HG03571 (cell line): ENCODE measurements around the gene PLA2G2E.
"Not testable (repeated sequence)": the region's sequence is repeated elsewhere in the genome, so short reads cannot be mapped to it uniquely, and the experiment has no call there.

Source experiments
- ATAC-seq: cut with Tn5 transposase; IDR thresholded peaks from one replicate; pipeline ENCODE4 v1.9.1; 2021; ENCODE audit not compliant: unreplicated experiment

Gene PLA2G2E

DNA sequence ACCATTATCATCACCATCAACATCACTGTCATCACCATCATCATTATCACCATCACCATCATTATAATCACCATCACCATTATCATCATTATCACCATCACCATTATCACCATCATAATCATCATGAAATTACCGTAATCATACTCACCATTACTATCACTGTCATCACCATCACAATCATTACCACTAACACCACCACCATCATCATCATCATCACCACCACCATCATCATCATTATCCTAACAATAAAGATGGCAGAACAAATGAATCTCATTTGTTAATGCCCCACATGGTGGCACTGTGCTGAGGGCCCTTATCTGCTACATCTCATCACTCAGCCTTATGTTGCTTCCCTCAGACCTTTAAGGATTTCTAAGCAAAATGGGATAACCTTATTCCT lies 9.4 kb upstream of the PLA2G2E start:
- ATAC-seq: no peak

DNA sequence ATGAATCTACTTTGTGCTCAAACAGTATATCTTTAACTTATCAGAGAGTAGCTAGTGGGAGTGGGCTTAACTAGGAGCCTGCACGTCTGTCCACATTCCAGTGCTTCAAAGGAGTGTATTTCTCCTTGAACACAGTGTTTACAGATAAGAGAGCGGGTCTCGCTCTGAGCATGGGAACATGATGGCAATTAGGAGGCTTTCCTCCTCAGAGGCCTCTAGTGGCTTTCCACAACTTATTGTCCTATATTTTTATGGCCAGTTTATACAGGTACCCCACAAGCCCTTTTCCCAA lies 3.7 kb upstream of the PLA2G2E start:
- not testable (repeated sequence) for ATAC-seq

DNA sequence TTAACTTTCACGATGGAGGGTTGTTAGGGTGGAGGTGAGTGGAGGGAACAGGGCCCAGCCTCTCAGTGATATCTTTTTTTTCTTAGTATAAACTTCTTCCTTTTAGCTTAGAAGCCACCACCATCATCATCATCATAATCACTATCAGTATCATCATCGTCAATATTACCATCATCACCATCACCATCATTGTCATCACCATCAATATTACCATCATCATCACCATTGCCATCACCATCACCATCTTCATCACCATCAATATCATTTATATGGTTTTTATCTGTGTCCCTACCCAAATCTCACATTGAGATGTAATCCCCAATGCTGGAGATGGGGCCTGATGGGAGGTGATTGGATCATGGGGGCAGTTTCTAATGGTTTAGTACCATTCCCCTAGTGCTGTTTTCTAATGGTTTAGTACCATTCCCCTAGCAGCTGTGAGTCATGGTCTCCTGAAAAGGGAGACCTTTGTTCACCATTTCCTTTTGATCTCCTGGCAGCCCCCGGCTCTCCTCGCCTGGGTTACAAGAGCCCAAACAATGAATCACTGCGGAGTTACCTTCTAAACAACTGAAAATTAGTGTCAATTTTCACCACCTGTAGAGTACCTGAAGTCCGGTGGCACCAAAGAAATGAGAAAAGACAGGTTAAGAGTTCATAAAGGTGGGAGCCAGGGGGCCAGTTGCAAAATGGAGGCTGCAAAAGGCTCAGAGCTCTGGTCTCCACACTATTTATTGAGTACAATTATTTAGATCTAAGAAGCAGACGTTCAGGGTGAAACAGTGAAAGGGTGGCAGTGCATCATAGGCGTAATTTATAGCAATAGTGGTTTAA lies 3.1 kb upstream of the PLA2G2E start:
- ATAC-seq: no peak

- ATAC-seq: no peak
These were observed 2.1 kb upstream of the PLA2G2E start for GRCh38 chr1:19925342-19926070.

- no peak for ATAC-seq
These were observed 533 bp upstream of the PLA2G2E start for GRCh38 chr1:19923953-19924346.

DNA sequence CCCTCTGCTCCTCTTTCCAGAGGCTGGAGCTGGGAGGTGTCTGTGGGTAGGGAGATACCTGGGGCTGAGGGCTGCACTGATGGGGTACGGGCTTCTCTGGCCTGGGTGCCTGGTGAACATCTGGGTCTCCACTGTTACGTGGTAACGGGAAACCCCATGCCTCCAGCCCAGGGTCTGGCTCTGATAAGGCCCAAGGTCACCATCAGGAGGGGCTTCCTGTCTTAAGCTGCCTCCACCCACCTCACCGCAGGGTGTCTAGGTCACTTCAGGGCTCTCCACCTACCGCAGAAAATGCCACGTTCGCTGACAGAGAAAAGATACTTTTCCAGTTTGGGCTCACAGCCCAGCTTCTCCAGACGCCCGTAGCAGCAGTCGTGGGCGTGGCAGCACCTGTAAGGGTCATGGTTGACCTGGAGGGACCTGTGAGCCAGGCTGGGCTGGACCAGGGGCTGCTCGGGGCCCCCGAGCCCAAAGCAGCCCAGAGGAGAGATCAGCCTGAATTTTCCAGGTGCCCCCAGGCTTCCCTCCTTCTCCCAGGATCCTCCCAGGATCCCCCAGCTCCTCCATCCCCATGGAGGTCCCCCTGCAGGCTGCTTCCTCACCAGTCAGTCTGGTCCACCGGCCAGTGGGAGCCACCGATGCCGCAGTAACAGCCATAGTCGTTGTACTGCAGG lies 1.3 kb downstream of the PLA2G2E start:
- ATAC-seq: no peak

GRCh38 chr1:19921310-19921709 lies 2.1 kb downstream of the PLA2G2E start:
- ATAC-seq: no peak

GRCh38 chr1:19920132-19920710 lies 3.2 kb downstream of the PLA2G2E start:
- no peak for ATAC-seq

DNA sequence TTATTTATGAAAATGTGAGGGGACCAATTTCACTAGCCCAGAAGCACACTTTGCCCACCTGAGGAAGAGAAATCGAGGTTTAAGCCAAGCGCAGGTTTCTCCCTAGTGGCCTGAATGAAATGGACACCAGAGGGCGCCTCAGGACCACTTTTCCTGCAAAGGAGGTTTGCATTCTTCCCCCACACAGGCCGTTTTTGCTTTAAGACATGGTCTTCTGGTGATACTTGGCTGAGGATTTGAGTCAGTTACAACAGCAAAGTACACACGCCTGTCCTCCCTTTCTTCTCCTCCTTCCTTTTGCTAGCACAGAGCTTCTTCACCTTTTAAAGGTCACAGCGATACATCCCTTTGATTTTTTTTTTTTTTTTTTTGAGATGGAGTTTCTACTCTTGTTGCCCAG lies 5.4 kb downstream of the PLA2G2E start:
- ATAC-seq: no peak

DNA sequence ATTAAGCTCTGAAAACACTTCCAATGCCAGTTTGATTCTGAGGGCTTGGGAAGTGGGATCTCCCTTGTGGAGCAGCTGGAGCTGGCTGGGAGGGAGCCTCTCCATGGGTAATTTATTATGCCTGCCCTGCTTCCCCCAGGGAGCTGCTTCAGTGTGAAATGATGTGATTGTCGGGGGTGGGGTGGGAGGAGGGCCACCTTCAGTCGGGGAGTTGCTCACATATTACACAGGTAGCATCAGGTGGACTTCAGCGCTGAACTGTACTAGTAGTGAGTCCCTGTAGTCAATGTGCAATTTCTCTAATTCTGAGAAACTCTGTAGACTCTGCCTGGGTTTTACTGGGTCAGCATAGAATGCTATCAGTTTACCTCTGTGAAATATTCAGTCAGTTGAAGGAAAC lies 12.8 kb downstream of the PLA2G2E start:
- no peak for ATAC-seq

GRCh38 chr1:19909971-19910370 lies 13.4 kb downstream of the PLA2G2E start:
- ATAC-seq: no peak

GRCh38 chr1:19909392-19909791 lies 14.0 kb downstream of the PLA2G2E start:
- ATAC-seq: no peak

- ATAC-seq: no peak
These were observed 16.0 kb downstream of the PLA2G2E start for GRCh38 chr1:19907456-19907855.

GRCh38 chr1:19903621-19904020 lies 19.8 kb downstream of the PLA2G2E start:
- ATAC-seq: no peak

DNA sequence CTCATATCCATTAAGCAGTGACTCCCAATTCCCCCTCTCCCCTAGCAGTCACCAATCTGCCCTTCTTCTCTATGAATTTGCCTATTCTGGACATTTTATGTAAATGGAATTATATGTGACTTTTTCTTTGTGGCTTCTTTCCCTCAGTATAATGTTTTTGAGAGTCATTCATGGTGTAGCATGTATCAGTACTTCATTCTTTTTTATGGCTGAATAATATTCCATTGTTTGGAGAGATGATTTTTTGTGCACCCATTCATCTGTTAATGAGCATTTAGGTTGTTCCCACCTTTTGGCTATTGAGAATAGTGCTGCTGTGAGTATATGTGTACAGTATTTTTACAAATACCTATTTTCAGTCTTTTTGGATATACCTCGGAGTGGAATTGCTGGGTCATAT lies 21.8 kb downstream of the PLA2G2E start:
- no peak for ATAC-seq

- ATAC-seq: no peak
These were observed 29.2 kb downstream of the PLA2G2E start for GRCh38 chr1:19894218-19894617.

DNA sequence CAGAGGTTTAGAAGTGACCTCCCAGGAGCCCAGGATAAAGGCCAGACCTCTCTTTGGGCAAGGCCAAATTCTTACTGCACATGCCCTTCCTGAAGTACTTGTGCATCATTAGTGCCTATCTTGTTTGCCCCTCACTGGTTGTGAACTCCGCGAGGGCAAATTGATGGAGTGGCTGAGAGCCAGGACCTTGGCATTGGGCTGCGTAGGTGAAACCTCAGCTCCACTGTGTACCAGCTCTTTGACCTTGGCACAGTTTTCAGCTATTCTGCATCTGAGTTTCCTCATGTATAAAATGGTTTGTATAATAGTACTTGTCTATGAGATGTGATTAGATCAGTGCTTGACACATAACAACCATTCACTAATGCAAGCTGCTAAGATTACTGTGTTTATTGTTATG lies 29.7 kb downstream of the PLA2G2E start:
- ATAC-seq: no peak

DNA sequence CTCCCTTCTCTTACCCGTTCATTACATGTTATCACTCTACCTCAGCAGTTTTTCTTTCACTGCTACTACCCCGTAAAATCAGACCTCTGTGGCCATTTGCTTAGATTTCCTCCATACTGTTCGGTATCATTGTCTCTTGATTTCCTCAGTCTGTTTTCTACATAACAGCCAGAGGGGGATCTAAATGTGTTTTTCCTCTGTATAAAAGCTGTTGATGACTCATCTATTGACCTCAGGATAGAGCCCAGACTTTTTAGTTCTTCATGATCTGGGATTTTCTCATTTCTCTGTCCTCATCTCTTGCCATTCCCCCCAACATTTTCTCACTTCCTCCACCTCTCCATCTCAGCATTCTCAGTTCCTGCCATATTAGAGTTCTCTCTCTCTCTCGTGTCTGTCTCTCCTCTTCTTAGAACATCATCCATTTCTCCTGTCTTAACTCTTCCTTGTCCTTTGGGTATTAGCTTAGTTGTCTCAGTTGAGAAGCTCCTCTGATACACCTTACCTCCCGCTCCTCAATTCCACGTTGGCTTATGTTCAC lies 30.7 kb downstream of the PLA2G2E start:
- ATAC-seq: no peak

GRCh38 chr1:19892129-19892528 lies 31.3 kb downstream of the PLA2G2E start:
- no peak for ATAC-seq

DNA sequence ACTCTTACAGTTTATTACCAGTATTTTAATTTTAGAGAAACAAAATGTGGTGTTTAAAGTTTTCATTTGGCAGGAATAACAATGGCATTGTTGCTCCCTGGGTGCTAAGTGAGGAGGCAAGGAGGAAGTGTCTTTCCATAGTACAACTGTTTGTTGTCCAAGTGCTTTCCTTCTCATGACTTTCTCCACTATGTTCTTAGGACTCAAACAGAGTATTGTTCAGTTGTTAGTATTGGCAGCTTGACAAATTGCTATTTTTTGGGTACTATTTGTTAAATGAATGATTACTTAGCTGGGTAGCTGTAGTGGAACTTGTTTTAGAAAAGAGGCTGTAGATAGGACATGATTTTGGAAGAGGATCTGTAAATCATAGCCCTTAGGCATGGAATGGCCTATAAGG lies 33.8 kb downstream of the PLA2G2E start:
- ATAC-seq: no peak

- ATAC-seq: no peak
These were observed 35.3 kb downstream of the PLA2G2E start for GRCh38 chr1:19888112-19888511.
